Measurements from ENCODE around the gene ANKRD37. TPM values are rescaled to one million over a fixed set of nuclear protein-coding genes. Genes with fewer than 3 reads are reported as not detected.
A peak's percentile ranks its signal among the peaks of the same experiment; 100 is the strongest.

Gene ANKRD37
- total RNA-seq, 1 donor from 2014 or later = 5.6 TPM

- DNase-seq (ENCODE audit: low read depth) = no peak
These were observed 15.8 kb downstream of the ANKRD37 start for GRCh38 chr4:185412412-185412811.

- DNase-seq (ENCODE audit: low read depth) = no peak
These were observed 20.3 kb downstream of the ANKRD37 start for GRCh38 chr4:185416955-185417354.

- peak; percentile 65 for DNase-seq (ENCODE audit: low read depth)
These were observed 24.9 kb downstream of the ANKRD37 start for GRCh38 chr4:185421366-185422124.

DNA sequence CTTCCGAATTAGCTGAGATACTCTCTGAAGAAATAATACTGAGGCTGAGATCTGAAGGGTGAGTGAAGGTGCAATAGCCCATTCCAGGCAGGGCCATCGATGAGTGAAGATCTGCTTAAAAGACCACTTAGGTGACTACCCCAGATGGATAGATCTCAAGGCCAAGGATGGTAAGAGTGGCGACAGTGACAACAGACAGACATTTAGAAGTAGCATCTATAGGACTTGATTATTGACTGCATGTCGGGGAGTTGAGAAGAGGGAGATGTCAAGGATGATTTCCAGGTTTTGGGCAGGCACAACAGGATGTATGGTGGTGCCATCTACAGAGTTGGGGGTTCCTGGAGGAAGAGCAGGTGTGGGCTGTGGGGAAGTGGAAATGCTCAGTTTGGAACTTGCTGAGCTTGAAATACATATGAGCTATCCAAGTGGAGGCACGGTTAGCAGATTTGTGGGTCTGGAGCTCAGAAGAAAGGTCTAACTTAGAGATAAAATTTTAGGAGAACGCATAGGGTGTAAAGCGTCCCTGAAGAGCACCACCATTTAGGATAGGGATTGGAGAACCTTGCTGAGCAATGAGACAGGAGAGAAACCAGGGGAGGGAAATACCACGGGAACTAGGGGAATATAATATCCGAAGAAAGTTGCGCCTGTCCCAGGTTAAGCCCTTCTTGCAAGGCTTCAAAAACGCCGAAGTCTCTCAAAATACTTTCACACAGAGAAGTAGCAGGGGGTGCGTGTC, 28.4 kb downstream of the ANKRD37 start:
- no peak for DNase-seq (ENCODE audit: low read depth)

GRCh38 chr4:185425647-185426352, 29.2 kb downstream of the ANKRD37 start, which contains the start of gene UFSP2:
Gene UFSP2, minus strand, starts transcription at chr4:185425964. Its CDS starts 96 bp downstream, at chr4:185425868.
- peak; percentile 91 for DNase-seq (ENCODE audit: low read depth)

DNA sequence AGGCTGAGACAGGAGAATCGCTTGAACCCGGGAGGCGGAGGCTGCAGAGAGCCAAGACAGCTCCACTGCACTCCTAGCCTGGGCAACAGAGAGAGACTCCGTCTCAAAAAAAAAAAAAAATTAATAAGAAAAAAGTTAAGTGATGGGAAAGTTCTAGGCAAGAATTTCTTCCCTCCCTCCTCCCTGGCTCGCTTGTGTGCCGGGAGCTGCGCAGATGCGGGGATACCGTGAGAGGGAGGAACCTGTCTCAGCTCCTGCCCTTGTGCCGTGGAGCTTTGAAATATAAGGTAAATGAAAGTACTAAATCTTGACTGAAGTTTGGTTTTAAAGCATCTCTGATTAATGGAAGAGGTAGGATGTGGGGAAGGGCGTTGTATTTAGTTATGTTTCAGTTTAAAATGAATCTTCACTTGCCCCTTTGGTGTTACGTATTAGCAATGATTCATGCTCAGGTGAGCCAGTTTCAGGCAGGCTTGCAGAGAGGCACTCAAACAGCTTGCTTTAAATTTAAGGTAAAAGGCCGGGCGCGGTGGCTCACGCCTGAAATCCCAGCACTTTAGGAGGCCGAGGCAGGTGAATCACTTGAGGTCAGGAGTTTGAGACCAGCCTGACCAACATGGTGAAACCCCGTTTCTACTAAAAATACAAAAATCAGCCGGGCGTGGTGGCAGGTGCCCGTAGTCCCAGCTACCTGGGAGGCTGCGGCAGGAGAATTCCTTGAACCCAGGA, 30.5 kb downstream of the ANKRD37 start:
- no peak for DNase-seq (ENCODE audit: low read depth)

DNA sequence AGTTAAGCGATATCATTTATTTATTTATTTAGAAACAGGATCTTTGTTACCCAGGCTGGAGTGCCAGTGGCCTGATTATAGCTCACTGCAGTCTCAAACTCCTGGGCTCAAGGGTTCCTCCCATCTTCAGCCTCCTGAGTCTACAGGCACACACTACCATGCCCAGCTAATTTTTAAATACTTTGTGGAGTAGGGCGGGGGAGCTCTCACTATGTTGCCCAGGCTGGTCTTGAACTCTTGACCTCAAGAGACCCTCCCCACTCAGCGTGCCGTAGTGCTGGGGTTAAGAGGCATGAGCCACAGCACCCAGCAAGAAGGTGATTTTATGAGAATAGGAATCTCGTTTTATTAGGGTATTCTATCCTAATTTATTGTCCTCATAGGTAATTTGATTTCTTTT, 33.0 kb downstream of the ANKRD37 start:
- DNase-seq (ENCODE audit: low read depth) = no peak

- no peak for DNase-seq (ENCODE audit: low read depth)
These were observed 38.8 kb downstream of the ANKRD37 start for GRCh38 chr4:185435466-185435865.

DNA sequence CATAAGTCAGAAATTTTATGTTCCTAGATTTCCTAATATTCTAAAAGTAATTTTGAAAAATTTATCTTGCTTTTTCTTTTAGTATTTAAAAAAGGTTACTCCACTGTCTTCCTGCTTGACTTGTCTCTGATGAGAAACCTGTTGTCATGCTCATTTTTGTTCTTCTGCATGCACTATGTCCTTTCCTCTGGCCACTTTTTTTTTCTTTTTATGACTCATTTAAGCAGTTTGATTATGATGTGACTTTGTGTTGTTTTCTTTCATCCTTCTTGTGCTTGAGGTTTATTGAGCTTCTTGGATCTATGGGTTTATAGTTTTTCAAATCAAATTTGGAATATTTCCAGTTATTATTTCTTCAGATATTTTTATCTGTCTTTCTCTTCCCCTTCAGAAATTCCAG, 41.2 kb downstream of the ANKRD37 start:
- DNase-seq (ENCODE audit: low read depth) = no peak

GRCh38 chr4:185441479-185441878, 44.8 kb downstream of the ANKRD37 start:
- no peak for DNase-seq (ENCODE audit: low read depth)

DNA sequence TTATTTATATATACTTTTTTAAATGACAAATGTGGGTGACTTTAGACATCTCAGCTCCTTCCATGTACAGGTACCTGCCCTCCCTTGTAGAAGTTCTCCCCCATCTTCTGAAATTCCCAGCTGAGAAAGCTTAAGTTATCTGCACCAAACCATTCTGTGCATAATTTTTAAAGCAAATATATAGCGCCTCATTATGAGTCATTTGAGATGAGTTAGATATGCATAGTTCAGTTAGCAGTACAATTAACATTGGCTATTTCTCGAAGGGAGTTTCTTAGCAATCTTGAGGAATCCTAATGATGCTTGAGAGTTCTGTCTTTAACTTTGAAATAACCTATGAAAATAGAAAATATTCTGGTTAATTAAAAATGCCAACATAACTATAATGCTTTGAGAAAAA, 48.6 kb downstream of the ANKRD37 start:
- no peak for DNase-seq (ENCODE audit: low read depth)

Other genes with a start within 250 kb of the ANKRD37 start
- gene CFAP97, start 192.8 kb upstream of the ANKRD37 start, total RNA-seq = 36.2 and 46.8 TPM in 2 replicates
- gene SNX25, start 187.2 kb upstream of the ANKRD37 start, total RNA-seq = 12.9 and 16.7 TPM in 2 replicates
- 1.3 and 1.6 TPM in 2 replicates for gene LRP2BP, start 917 bp upstream of the ANKRD37 start, total RNA-seq
- gene UFSP2, start 29.1 kb downstream of the ANKRD37 start, total RNA-seq = 38.4 and 43.3 TPM in 2 replicates
- 1.4 and 2.0 TPM in 2 replicates for gene CCDC110, start 74.9 kb downstream of the ANKRD37 start, total RNA-seq
- 2,950 and 5,295 TPM in 2 replicates for gene PDLIM3, start 138.7 kb downstream of the ANKRD37 start, total RNA-seq

Data from myocyte (in vitro differentiated cells).